SK-N-SH treated with all-trans-retinoic acid at 6 μM for 48 hours (cell line): ENCODE data around the gene NNMT.

ENCODE experiments used
- ARNTL ChIP-seq: fragments of 450-650 bp; formaldehyde crosslinking; IDR thresholded peaks from 2 replicates; pipeline ENCODE4 v1.5.0; 2020; ENCODE audit warnings: low read depth, mild to moderate bottlenecking, moderate library complexity, borderline replicate concordance
- ESRRG ChIP-seq: fragments of 250-450 bp; sonication (Bioruptor Pico); IDR thresholded peaks from 2 replicates; pipeline ENCODE4 v1.6.1; 2021; ENCODE audit warnings: mild to moderate bottlenecking

GRCh38 chr11:114276077-114276476 lies 20.1 kb upstream of the NNMT start:
- no peak for TF ChIP-seq ESRRG (CRISPR knock-in tag)
- no peak for TF ChIP-seq ARNTL (CRISPR knock-in tag)
